DND-41 (cell line): ENCODE results near the gene NOC2L.

Source experiments
- ATAC-seq: fragments of 200-7000 bp; cut with Tn5 transposase; 3 replicates; pipeline ENCODE4 v1.9.1; 2021; ENCODE audit warnings: low read depth; ENCODE audit not compliant: insufficient read depth
- DNase-seq: peaks from one replicate; pipeline ENCODE4 v3.0.0-alpha.2; 2020
- H2AFZ ChIP-seq: 2 replicates; pipeline ENCODE4 v1.6.0; 2012; ENCODE audit warnings: low read depth, low read length
- H3K27ac ChIP-seq: 2 replicates; pipeline ENCODE4 v1.5.1; 2012; ENCODE audit warnings: low read length, inconsistent platforms
- H3K27me3 ChIP-seq: fragments of 200-600 bp; sonication (generic); 2 replicates; pipeline ENCODE4 v1.6.0; 2012; ENCODE audit warnings: low read length, mild to moderate bottlenecking, inconsistent platforms; ENCODE audit not compliant: insufficient read depth, poor library complexity
- H3K36me3 ChIP-seq: 2 replicates; pipeline ENCODE4 v1.5.1; 2012; ENCODE audit warnings: low read length, inconsistent platforms; ENCODE audit not compliant: insufficient read depth
- H3K4me1 ChIP-seq: 2 replicates; pipeline ENCODE4 v1.5.1; 2012; ENCODE audit warnings: mild to moderate bottlenecking, low read length; ENCODE audit not compliant: insufficient read depth
- H3K4me2 ChIP-seq: 2 replicates; pipeline ENCODE4 v1.6.0; 2012; ENCODE audit warnings: mild to moderate bottlenecking, moderate library complexity, low read length, inconsistent platforms; ENCODE audit not compliant: insufficient read depth
- H3K4me3 ChIP-seq, 2 experiments: fragments of 200-600 bp in 1 of 2; shearing (Covaris generic) in 1 of 2; 2 replicates each; pipeline ENCODE4 v1.5.1; 2012 to 2016; ENCODE audit warnings: inconsistent platforms in 2 of 2, low read length in 2 of 2, mild to moderate bottlenecking in 2 of 2, low read depth in 1 of 2, moderate library complexity in 1 of 2
- H3K79me2 ChIP-seq: 2 replicates; pipeline ENCODE4 v1.6.0; 2012; ENCODE audit warnings: low read length, inconsistent platforms; ENCODE audit not compliant: insufficient read depth
- H3K9ac ChIP-seq: 2 replicates; pipeline ENCODE4 v1.6.0; 2012; ENCODE audit warnings: low read depth, mild to moderate bottlenecking, inconsistent platforms, low read length, moderate library complexity
- H3K9me3 ChIP-seq: 2 replicates; pipeline ENCODE4 v1.5.1; 2012; ENCODE audit warnings: low read length, moderate library complexity, mild to moderate bottlenecking, inconsistent platforms; ENCODE audit not compliant: insufficient read depth, severe bottlenecking
- H4K20me1 ChIP-seq: 2 replicates; pipeline ENCODE4 v1.6.0; 2012; ENCODE audit warnings: low read length; ENCODE audit not compliant: insufficient read depth
- EZH2 ChIP-seq: IDR thresholded peaks from 3 replicates; pipeline ENCODE4 v1.6.1; 2012; ENCODE audit warnings: borderline replicate concordance, low read depth, mild to moderate bottlenecking, moderate library complexity, low read length, inconsistent platforms; ENCODE audit not compliant: severe bottlenecking
- TF ChIP-seq, protein P1 (sequence below): IDR thresholded peaks from 2 replicates; pipeline ENCODE4 v1.5.1; 2012; ENCODE audit warnings: borderline replicate concordance, low read length, moderate library complexity, mild to moderate bottlenecking; ENCODE audit not compliant: poor library complexity, severe bottlenecking; ENCODE audit errors: extremely low read depth

Gene NOC2L

DNA sequence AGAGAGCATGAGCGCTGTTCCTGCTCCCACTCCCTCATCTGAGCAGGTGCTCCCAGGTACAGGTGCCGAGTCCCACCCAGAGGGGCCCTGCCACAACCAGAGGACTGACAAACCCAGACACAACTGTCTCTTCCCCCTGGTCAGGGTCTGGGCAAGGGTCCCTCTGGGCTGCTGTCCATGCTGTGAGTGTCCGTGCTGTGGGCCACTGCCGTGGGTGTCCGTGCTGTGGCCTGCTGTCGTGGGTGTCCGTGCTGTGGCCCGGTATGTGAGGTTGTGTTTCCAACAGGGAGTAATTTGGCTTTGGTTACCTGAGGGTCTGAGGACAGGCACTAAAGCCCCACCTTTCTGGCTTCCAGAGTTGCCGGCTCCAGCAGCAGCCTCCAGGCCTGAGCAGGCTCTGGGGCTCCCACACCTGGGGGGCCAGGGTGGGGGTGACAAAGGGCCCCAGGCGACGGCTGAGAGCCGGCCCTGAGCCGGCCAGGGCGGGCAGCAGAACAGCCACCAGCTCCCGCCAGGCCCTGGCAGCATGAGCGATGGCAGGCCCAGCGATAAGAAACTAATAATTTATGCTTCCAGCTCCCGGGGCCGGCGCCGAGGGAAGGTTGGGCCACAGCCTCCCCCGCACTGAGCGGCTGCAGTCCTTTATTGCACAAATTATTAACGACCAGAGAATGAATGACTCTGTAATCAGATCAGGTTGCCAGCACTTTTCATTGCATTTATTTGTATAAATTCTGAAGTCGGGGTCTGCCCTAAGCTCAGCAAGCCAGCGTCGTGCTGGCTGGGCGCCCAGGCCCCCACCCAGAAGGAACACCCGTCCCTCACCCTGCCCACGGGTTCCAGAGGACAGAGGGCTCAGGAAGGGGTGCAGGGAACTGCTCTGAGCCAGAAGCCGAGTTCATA is 42.6 kb downstream of the NOC2L start:
- Histone ChIP-seq H3K27ac (no peak overlapping the region), H3K4me3 (no peak overlapping the region), H3K9ac (no peak overlapping the region), H3K4me2 (no peak overlapping the region), H3K36me3 (no peaks in the 10 kb centered on the region), H4K20me1 (peaks cover 46% of the 10 kb centered on the region), H3K79me2 (no peaks in the 10 kb centered on the region), H2AFZ (no peak overlapping the region), H3K9me3 (no peaks in the 10 kb centered on the region), H3K4me1 (peaks cover 11% of the 10 kb centered on the region), H3K27me3 (peaks cover 26% of the 10 kb centered on the region)
- no peak for TF ChIP-seq EZH2
- TF ChIP-seq, protein P1, sequence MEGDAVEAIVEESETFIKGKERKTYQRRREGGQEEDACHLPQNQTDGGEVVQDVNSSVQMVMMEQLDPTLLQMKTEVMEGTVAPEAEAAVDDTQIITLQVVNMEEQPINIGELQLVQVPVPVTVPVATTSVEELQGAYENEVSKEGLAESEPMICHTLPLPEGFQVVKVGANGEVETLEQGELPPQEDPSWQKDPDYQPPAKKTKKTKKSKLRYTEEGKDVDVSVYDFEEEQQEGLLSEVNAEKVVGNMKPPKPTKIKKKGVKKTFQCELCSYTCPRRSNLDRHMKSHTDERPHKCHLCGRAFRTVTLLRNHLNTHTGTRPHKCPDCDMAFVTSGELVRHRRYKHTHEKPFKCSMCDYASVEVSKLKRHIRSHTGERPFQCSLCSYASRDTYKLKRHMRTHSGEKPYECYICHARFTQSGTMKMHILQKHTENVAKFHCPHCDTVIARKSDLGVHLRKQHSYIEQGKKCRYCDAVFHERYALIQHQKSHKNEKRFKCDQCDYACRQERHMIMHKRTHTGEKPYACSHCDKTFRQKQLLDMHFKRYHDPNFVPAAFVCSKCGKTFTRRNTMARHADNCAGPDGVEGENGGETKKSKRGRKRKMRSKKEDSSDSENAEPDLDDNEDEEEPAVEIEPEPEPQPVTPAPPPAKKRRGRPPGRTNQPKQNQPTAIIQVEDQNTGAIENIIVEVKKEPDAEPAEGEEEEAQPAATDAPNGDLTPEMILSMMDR, result no peak
- no peak for ATAC-seq
- DNase-seq, result no peak

DNA sequence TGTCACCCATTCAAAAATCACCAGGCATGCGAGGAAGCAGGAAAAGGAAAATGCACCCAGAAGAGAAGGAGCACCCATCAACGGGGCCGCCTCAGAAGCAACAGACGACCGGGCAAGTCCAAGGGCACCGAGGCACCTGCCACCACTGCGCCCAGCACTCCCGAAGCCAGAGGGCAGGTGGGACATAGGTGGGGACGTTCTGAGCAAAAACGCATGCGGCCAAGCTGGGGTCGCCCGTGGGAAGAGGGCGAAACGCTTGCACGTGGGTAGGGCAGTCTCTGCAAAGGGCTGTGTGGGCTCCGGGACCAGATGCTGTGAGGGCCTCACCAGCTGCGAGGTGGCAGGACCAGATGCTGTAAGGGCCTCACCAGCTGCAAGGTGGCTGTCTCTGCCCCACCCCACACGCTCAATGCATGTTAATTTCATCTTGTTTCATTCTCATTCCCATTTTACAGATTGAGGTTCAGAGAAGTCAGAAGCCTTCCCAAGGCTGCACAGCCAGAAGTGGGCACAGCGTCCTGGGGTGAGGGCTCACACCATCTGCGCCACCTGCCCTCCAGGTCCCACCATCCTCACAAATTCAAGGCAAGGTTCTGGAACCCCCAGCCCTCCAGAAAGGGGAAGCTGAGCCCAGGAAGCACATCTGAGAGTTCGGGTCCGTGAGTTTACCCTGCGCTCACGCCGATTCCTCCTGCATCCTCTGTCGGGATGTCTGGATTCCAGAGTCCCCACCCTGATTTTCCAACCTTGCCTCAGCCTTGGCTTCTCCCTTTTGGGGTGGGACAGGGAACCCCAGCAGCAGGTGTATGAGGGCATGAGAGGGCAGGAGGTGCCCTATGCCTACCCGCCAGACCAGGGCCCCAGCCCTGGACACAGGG is 43.5 kb downstream of the NOC2L start:
- no peak for TF ChIP-seq EZH2
- TF ChIP-seq, protein P1, result no peak
- Histone ChIP-seq H3K27ac (no peak overlapping the region), H3K4me2 (no peak overlapping the region), H3K9ac (no peak overlapping the region), H4K20me1 (peaks cover 44% of the 10 kb centered on the region), H3K27me3 (peaks cover 20% of the 10 kb centered on the region), H2AFZ (no peak overlapping the region), H3K79me2 (no peaks in the 10 kb centered on the region), H3K4me1 (peaks cover 3% of the 10 kb centered on the region), H3K9me3 (no peaks in the 10 kb centered on the region), H3K36me3 (no peaks in the 10 kb centered on the region), H3K4me3 (no peak overlapping the region)
- DNase-seq (no peak), ATAC-seq (no peak)

DNA sequence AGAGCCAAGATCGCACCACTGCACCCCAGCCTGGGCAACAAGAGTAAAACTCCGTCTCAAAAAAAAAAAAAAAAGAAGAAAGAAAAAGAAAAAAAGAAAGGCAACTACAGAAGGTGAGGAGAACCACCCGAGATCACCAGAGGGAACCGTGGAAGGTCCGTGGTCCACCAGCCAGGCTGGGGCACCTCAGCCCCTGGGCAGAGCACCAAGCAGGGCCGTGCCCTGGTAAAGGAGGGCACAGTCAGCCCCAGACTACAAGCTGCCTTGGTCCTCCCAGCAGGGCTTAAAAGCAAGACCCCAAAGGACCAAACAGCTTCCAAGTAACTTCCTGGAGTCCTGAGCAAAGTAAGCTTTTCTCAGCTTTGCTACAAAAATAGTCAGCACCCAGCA is 44.2 kb downstream of the NOC2L start:
- TF ChIP-seq, protein P1, result no peak
- no peak for TF ChIP-seq EZH2
- no peak for DNase-seq
- Histone ChIP-seq H3K4me1 (no peaks in the 10 kb centered on the region), H2AFZ (no peak overlapping the region), H3K36me3 (no peaks in the 10 kb centered on the region), H3K79me2 (no peaks in the 10 kb centered on the region), H3K9me3 (no peaks in the 10 kb centered on the region), H3K27ac (no peak overlapping the region), H4K20me1 (peaks cover 40% of the 10 kb centered on the region), H3K9ac (no peak overlapping the region), H3K4me2 (no peak overlapping the region), H3K27me3 (peaks cover 13% of the 10 kb centered on the region), H3K4me3 (no peak overlapping the region)
- no peak for ATAC-seq
